SKM-1 treated with dmso at 0.1 percent for 144 hours (cell line): Measurements from ENCODE around the gene ADAMTS14.
A peak's percentile ranks its signal among the peaks of the same experiment; 100 is the strongest.
"Not testable (repeated sequence)": the region's sequence is repeated elsewhere in the genome, so short reads cannot be mapped to it uniquely, and the experiment has no call there.

Experiments used
- DNase-seq: peaks from one replicate; lab custom pipeline; 2025; ENCODE audit not compliant: unreplicated experiment; lab: John Stamatoyannopoulos, UW

Gene ADAMTS14

DNA sequence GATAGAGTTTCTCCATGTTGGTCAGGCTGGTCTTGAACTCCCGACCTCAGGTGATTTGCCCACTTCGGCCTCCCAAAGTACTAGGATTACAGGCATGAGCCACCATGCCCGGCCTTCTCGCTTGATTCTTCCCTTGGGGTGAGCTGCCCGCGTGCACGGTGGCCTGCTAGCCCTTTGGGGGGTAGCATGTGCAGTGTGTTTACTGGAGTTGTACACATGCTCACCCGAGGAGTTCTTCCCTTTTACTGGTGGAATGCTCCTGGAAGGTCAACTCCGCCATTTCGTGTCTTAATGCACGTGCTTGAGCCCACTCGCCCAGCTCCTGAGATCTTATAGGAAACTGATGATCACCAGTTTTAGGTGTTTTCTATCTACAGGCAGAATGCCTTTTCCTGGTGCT, 17.0 kb upstream of the ADAMTS14 start:
- no peak for DNase-seq

DNA sequence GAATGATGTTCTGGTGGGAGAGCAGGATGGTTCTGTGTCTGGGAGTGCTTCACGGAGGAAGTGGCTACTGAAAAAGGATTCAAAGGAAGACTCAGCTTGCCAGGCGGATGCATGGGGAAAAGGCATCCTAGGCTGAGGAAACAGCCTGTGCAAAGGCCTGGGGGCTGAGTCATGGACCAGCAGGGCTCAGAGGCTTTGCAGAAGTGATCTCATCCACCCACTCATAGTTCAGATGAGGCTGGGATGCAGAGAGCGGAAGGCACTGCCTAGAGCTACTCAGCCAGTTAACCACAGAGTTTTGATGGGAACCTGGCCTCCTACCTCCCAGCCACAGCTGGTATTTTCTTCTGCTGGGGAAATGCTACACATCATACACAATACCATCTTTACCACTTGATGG, 15.8 kb upstream of the ADAMTS14 start:
- no peak for DNase-seq

DNA sequence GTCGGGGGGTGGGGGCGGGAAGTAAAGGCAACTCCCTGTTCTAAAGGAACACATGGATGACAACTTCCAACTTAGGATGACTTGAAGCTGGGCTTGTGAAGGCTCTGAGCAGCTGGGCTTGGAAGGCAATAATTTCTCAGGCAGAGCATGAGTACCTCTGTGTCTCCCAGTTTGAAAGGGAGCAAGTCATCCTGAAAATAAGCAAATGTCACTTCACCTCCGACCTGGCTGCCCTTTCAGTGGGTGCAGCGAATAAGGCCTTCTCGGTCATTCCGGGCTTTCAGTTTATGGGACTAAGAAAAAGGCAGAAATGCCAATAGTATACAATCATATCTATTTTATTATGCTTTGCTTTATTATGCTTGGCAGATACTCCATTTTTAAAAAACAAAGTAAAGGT, 15.3 kb upstream of the ADAMTS14 start:
- DNase-seq = no peak

- DNase-seq = no peak
Observed at GRCh38 chr10:70658582-70659136, 13.6 kb upstream of the ADAMTS14 start.

GRCh38 chr10:70659306-70659705, 13.0 kb upstream of the ADAMTS14 start:
- no peak for DNase-seq

- no peak for DNase-seq
Observed at GRCh38 chr10:70660722-70661121, 11.6 kb upstream of the ADAMTS14 start.

GRCh38 chr10:70661623-70662361, 10.5 kb upstream of the ADAMTS14 start:
- no peak for DNase-seq

- DNase-seq = no peak
Observed at GRCh38 chr10:70662362-70663220, 9.7 kb upstream of the ADAMTS14 start.

DNA sequence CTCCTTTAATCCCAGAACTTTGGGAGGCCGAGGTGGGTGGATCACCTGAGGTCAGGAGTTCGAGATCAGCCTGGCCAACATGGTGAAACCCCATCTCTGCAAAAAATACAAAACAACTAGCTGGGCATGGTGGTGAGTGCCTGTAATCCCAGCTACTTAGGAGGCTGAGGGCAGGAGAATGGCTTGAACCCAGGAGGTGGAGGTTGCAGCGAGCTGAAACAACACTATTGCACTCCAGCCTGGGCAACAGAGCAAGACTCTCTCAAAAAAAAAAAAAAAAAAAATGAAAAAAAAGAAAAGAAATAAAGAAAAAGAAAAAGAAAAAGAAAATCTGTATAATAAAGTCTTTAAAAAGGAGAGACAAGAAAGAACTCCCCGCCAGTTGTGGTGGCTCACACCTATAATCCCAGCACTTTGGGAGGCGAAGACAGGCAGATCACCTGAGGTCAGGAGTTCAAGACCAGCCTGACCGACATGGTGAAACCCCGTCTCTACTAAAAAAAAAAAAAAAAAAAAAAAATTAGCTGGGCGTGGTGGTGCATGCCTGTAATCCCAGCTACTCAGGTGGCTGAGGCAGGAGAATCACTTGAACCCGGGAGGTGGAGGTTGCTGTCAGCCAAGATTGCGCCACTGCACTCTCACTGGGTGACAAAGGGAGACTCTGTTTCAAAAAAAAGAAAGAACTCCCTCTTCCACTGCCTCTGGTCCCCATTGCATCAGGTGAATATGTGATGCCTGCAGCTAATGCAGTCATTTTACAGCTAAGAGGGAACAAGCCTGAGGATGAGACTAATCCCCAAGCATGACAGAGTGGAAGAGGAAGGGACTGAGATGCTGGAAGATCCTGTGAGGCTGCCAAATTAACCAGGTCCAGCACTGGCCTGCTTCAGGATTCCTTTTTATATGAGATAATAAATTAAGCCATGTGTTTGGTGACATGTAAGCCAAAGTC, 8.6 kb upstream of the ADAMTS14 start:
- not testable (repeated sequence) for DNase-seq

DNA sequence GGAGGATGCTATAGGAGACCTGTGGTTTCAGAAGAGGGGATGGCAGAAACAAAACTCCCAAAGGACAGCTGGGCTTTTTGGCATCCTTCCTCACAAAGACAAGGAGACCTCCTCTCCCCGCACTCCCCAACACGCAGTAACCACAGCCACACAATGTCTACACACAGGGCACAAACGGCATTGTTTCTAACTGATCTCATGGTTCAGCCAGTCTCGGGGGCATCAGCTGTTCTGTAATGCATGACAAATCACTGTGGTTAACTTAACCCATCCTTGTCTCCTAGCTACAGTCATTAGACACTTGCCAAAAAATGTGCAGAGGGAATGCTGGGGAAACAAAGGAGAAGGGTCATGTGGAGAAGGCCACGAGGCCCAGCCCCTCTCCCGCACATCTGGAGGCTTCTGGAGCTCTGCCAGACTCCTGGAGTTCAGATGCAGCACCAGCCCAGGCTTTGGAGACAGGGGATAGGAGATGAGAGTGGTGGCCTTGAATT, 7.6 kb upstream of the ADAMTS14 start:
- no peak for DNase-seq

DNA sequence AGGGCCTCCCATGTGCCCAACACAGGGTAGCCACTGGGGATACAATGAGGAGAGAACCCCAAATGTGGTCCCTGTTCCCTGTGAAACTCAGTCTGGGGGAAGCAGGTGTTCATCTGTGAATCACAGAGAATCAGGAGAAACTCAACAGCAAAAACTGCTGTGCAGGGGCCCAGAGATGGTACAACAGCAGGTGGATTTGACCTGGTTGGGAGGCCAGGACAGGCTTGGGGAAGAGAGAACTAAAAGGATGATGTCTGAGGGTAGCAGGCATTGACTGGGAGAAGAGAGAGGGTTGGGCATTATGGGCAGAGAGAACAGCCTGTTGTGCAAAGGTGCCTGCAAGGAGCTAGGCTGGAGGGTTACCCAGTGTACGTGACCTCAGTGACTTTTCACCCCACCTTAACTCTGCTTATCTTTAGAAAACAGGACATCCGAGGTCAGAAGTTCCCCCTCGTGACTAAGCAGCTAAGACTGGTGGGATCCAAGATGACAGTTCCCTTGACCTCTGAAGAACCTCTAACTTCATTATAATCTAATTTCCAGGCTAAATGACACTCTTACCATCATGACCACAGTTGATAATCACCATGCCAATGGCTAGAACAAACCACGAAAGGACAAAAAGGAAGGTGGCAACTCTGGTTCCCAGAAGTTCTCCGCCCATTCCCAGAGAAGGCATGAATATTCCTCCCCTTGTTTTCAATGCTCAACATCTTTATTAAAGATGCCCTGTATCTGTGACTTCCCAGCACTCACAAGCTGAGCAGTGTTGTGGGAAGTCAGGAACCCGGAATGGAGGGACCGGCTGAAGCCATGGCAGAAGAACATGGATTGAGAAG, 5.1 kb upstream of the ADAMTS14 start:
- peak; percentile 29 for DNase-seq

GRCh38 chr10:70667818-70668217, 4.5 kb upstream of the ADAMTS14 start:
- not testable (repeated sequence) for DNase-seq

DNA sequence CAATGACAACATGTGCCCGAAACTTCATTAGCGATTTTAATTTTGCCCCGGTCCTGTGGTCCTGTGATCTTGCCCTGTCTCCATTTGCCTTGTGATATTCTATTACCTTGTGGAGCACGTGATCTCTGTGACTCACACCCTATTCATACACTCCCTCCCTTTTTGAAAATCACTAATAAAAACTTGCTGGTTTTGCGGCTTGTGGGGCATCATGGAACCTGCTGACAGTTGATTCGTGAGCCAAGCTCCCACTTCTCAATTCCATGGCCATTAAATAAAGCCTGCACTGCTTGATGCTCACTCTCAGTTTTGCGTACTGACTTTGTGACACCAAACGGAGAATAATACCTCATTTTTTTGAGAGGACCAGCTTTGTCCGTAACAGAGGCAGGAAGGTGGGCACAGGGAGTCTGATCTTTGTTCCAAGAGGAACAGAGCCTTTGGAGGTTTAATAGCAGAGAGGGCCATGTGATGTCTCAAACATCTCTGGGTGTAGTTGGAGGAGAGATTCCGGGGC, 3.8 kb upstream of the ADAMTS14 start:
- DNase-seq = no peak

- no peak for DNase-seq
Observed at GRCh38 chr10:70669015-70669414, 3.3 kb upstream of the ADAMTS14 start.

DNA sequence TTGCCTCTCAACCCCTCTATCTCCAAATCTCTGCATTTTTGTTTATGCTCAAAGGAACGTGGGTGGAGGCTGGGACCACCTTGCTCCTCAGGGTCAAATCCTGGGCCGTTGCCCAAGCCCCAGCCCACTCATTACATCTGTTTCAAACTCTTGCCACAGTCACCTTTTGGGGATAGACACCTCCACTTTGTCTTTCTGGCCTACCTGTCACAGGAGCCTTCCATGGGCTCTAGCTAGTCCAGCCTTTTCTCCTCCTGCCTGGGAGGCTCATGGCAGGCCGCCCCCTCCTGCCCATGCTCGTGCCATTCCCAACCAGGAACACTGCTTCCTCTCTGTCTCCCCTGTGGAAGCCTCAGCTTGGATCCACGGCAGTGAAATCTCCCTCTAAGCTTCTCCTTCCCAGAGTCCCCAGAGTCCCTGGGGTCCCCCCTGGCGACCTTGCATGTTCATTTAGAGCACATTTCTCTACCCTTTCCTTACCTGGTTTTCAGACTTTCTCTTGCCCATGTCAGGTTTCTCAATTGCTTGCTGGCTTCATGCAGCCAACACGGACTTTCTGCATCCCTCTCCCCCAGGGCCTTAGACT, 2.5 kb upstream of the ADAMTS14 start:
- no peak for DNase-seq

DNA sequence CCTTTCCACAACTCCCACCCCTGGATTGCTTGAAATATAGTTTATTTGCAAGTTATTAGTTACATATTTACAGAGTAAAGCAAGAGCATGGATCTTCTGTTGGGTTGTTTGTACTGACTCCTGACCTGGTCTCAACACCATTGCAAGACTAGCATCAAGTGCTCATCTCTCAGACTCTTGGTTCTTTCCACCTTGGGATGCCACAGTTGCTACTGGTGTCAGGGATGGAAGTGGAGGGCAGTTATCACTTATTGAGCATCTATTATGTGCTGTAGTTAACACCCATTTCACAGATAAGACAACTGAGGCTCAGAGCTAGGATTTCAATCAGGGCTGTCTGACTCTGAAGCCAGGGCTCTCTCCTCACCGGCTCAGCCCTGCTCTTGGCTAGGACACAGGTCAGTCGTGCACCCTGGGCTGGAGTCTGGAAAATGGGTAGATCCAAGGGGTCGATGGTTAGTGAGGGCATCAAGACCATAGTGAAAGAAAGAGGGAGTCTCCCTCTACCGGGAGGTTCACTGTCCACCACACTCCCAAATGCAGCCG, 614 bp upstream of the ADAMTS14 start:
- no peak for DNase-seq

GRCh38 chr10:70673043-70673928, 980 bp downstream of the ADAMTS14 start:
- no peak for DNase-seq
